Adipocyte (in vitro differentiated cells): ENCODE measurements around the gene MSANTD1.
A peak's percentile ranks its signal among the peaks of the same experiment; 100 is the strongest.

ENCODE experiments used
- DNase-seq: peaks from one replicate; pipeline ENCODE4 v3.0.0-alpha.2; 2015; ENCODE audit warnings: low read depth
- H3K27me3 ChIP-seq: replicated peaks from 2 replicates; pipeline ENCODE4 v1.7.0; 2013; ENCODE audit warnings: mild to moderate bottlenecking, low read length, moderate library complexity; ENCODE audit not compliant: control insufficient read depth, insufficient read depth
- H3K36me3 ChIP-seq: 2 replicates; pipeline ENCODE4 v1.7.0; 2013; ENCODE audit warnings: low read length, mild to moderate bottlenecking, moderate library complexity; ENCODE audit not compliant: control insufficient read depth, insufficient read depth, severe bottlenecking
- H3K4me1 ChIP-seq: 2 replicates; pipeline ENCODE4 v1.7.0; 2013; ENCODE audit warnings: mild to moderate bottlenecking, low read length, moderate library complexity; ENCODE audit not compliant: control insufficient read depth, insufficient read depth
- H3K4me3 ChIP-seq: 2 replicates; pipeline ENCODE4 v1.7.0; 2013; ENCODE audit warnings: mild to moderate bottlenecking, low read length, moderate library complexity
- H3K9ac ChIP-seq: 2 replicates; pipeline ENCODE4 v1.7.0; 2013; ENCODE audit warnings: mild to moderate bottlenecking, low read length, moderate library complexity
- H3K9me3 ChIP-seq: 2 replicates; pipeline ENCODE4 v1.7.0; 2013; ENCODE audit warnings: mild to moderate bottlenecking, low read length, moderate library complexity; ENCODE audit not compliant: control insufficient read depth

Gene MSANTD1

DNA sequence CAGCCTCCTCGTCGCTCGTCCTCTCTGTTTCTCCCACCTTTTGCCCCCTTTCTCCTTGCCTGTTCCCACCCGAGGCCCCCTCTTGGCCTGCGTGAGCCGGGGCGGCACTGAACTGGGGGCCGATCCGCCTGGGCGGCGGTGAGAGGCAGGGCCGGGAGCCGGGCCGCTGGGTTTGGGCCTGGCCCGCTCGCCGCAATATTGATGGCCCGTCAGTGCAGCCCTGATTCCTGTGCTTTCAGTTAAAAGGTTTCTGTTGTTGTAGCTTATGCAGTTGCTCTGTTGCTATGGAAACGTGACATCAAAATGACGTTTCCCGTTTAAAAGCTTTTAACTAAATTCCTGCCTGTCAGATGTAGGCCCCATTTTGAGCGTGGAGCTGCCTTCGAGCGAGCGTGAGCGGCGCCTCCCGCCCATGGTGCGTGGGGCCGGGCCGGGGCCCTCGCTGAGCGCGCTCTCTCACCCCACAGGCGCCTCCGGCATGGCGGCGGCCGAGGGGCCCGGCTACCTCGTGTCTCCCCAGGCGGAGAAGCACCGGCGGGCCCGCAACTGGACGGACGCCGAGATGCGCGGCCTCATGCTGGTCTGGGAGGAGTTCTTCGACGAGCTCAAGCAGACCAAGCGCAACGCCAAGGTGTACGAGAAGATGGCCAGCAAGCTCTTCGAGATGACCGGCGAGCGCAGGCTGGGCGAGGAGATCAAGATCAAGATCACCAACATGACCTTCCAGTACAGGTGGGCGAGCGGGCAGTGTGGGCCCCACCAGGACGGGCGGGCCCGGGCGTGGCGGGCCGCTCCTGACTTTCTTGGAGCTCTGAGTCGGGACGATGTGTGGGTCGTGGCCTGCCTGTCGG lies at the start of gene MSANTD1:
Gene MSANTD1, plus strand, starts transcription at position 349 of the 851 bp plus-strand sequence. Its CDS starts 64 bp downstream, at position 413.
- Histone ChIP-seq H3K9ac (no peak within 1 kb of the TSS), H3K27me3 (no peaks in the 10 kb centered on the region), H3K4me3 (no peak within 1 kb of the TSS), H3K9me3 (no peaks in the 10 kb centered on the region), H3K4me1 (no peaks in the 10 kb centered on the region), H3K36me3 (no peaks in the 10 kb centered on the region)
- no peak for DNase-seq

DNA sequence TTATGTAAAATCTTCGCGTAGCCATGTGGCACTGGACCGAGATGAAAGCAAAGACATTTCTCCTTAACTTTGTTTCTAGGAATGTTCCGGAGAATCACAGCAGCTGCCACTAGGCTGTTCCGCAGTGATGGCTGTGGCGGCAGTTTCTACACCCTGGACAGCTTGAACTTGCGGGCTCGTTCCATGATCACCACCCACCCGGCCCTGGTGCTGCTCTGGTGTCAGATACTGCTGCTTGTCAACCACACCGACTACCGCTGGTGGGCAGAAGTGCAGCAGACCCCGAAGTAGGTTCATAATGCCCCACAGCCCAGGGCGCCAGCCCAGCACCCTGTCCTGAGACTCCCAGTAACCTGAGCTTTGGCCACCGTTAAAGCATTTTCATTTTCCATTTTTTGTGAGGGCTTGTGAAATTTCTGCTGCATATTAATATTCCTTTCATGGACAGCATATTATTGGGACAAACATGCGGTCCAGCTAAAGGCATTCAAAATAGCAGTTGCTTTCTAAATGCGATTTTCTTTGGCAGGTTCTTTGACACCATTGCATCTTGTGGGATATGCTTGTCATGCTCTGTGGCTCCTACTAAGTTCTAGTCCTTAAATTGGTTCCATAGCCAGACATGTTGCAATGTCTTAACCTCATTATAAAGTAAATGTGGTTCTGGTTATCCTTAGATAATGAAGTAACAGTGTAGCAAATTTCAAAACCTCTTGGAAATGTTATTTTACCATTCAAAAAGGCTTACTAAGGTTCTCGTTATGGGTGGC lies 49.1 kb upstream of the MSANTD1 start:
- peak; percentile 93 for DNase-seq
- H3K9me3 ChIP-seq: no peaks in the 10 kb centered on the region
- H3K27me3 ChIP-seq: no peaks in the 10 kb centered on the region
- peaks cover 50% of the 10 kb centered on the region for H3K4me1 ChIP-seq
- H3K4me3 ChIP-seq: no peak overlapping the region
- peaks cover 35% of the 10 kb centered on the region for H3K36me3 ChIP-seq
- H3K9ac ChIP-seq: peak overlapping the region; percentile 27

- Histone ChIP-seq H3K9me3 (no peaks in the 10 kb centered on the region), H3K4me1 (peaks cover 50% of the 10 kb centered on the region), H3K36me3 (peaks cover 27% of the 10 kb centered on the region), H3K9ac (peak overlapping the region; percentile 40), H3K4me3 (no peak overlapping the region), H3K27me3 (no peaks in the 10 kb centered on the region)
- DNase-seq: no peak
These were observed 48.4 kb upstream of the MSANTD1 start for GRCh38 chr4:3200423-3201090.

DNA sequence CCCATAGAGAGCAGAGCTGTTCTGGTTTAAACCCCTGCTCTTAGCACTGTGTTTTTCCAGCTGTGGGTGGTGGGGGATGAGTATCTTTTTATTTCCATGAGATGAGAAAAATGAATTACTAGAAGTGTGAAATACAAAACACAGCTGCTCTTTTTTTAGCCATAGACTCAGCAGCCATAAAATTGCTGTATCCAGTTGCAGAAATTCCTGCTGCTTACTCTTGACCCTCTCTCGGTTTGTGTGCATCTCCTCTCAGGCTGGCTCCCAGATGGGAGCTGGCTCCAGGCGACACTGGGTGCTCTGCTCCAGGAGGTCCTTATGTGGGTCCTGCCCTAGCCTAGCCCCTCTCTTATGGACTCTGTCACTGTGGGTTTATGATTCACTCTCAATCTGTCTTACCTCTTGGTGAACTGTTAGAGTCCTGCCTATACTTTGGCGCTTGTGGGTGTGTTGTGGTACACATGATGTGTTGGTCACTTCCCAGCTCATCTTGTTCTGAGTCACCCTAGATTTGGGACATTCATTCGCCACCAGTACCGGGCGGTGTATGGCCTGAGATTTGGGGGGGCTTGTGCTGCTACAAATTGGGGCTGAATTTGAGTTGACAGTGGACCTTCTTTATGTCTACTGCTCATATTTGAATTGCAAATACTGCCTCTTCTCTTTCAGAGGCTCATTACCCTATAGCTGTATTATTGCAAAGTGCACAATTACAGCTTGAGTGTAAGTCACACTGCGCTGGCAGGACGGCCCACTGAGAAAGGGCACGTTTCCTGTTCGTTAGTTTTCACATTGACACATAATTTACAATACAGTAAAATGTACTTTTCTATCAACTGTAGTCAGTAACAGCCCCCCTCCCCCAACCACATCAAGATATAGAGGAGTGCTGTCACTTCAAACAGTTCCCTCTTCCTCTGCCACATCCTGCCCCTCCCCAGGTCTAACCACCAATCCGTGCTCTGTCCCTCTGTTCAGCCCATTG lies 46.9 kb upstream of the MSANTD1 start:
- H3K36me3 ChIP-seq: peaks cover 19% of the 10 kb centered on the region
- DNase-seq: no peak
- H3K9ac ChIP-seq: no peak overlapping the region

DNA sequence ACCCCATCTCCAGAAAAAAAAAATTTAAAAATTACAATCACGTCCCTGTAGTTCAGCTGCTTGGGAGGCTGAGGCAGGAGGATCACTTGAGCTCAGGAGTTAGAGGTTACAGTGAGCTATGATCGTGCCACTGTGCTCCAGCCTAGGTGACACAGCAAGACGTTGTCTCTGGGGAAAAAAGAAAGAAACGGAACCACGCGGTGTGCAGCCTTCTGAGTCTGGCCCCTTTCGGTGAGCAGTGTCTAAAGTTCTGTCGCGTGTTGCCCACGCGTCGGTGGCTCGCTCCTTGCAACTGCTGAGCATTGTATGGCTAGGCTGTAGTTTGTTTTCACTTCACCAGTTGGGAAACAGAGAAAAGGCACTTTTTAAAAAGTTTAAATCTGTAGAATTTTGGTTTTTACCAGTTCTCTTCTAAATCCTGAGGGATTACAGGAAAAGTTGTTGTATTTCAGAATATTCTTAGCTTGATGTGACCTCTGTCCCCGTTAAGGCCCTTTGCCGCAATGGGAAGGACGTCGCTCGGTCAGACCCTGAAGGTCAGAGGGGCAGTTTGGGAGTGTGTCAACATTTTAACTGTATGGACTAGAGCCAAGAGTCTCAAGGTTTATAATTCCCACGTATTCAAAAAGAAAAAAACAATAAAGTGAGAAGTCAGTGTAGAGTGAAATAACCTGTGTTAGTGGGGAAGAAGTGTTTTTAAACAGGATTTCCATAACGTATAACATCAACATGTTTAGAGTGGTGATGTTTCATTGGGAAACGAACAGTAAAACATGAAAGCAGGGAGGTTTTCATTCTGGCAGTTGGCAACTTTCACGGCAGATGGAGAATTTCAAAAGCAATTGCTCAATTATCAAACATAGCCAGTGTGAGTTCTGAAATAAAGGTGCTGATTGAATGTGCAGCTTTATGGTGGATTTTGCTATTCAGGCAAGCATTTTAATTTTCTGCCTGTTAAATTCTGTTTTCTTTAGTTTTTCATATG lies 45.8 kb upstream of the MSANTD1 start:
- H3K36me3 ChIP-seq: peaks cover 16% of the 10 kb centered on the region
- H3K9ac ChIP-seq: peak overlapping the region; percentile 51
- no peaks in the 10 kb centered on the region for H3K27me3 ChIP-seq
- no peaks in the 10 kb centered on the region for H3K9me3 ChIP-seq
- H3K4me1 ChIP-seq: peaks cover 61% of the 10 kb centered on the region
- H3K4me3 ChIP-seq: peak overlapping the region; percentile 66
- DNase-seq: peak; percentile 25

More for the DNA sequence above, 46.9 kb upstream of the MSANTD1 start:
- H3K9me3 ChIP-seq: no peaks in the 10 kb centered on the region
- no peaks in the 10 kb centered on the region for H3K27me3 ChIP-seq
- peaks cover 50% of the 10 kb centered on the region for H3K4me1 ChIP-seq
- H3K4me3 ChIP-seq: no peak overlapping the region

DNA sequence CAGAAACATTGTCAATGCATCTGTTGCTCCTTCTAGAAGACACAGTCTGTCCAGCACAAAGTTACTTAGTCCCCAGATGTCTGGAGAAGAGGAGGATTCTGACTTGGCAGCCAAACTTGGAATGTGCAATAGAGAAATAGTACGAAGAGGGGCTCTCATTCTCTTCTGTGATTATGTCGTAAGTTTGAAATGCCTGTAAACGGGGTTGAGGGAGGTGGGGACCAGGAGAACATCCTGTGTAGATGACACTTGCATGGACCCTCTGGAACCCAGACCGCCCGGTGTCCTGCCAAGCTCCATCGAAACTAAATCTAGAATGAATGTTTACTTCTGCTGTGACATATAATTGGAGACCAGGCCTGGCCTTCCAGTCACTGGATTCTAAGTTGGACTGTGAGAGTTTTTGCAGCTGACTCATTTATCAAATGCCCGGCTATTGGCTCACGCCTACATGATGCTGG lies 45.0 kb upstream of the MSANTD1 start:
- DNase-seq: peak; percentile 77
- Histone ChIP-seq H3K36me3 (peaks cover 17% of the 10 kb centered on the region), H3K27me3 (no peaks in the 10 kb centered on the region), H3K4me3 (peak overlapping the region; percentile 66), H3K9me3 (no peaks in the 10 kb centered on the region), H3K9ac (peak overlapping the region; percentile 51), H3K4me1 (peaks cover 62% of the 10 kb centered on the region)

DNA sequence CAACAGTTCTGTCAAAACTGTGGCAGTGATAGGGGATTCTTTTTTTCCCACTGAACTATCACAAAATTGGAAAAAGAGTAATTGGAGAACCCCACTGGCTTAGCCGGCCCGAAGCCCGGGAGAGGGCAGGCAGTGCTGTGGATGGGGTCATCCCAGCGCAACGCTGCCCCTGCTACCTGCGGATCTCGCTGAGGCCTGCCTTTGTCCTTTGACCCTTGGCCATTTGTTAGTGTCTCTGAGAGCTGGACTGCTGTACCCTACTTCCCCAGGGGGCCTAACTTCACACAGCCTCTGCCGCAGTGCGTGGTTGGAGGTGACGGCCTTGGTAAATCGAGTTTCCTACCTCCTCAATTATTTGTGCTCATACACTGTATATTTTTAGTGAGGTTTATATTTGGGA lies 43.0 kb upstream of the MSANTD1 start:
- Histone ChIP-seq H3K9ac (no peak overlapping the region), H3K36me3 (peaks cover 33% of the 10 kb centered on the region), H3K27me3 (no peaks in the 10 kb centered on the region), H3K4me1 (peaks cover 46% of the 10 kb centered on the region), H3K9me3 (no peaks in the 10 kb centered on the region), H3K4me3 (no peak overlapping the region)
- DNase-seq: no peak

DNA sequence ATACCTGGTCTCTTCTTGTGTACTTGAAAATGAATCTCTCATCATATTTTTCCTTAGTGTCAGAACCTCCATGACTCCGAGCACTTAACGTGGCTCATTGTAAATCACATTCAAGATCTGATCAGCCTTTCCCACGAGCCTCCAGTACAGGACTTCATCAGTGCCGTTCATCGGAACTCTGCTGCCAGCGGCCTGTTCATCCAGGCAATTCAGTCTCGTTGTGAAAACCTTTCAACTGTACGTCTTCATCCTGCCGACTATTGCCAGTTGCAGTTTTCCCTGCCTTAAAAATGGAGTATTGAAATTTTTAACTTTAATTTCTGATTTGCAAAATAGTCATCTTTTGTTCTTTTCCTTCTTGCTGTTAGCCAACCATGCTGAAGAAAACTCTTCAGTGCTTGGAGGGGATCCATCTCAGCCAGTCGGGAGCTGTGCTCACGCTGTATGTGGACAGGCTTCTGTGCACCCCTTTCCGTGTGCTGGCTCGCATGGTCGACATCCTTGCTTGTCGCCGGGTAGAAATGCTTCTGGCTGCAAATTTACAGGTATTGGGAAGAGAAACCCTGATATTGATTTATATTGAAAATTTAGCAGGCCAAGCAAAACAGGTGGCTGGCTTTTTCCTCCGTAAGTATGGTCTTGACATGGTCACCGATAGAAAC lies 42.4 kb upstream of the MSANTD1 start:
- no peaks in the 10 kb centered on the region for H3K27me3 ChIP-seq
- H3K4me3 ChIP-seq: no peak overlapping the region
- DNase-seq: no peak
- H3K9me3 ChIP-seq: no peaks in the 10 kb centered on the region
- peaks cover 43% of the 10 kb centered on the region for H3K4me1 ChIP-seq
- H3K9ac ChIP-seq: no peak overlapping the region
- H3K36me3 ChIP-seq: peaks cover 33% of the 10 kb centered on the region

DNA sequence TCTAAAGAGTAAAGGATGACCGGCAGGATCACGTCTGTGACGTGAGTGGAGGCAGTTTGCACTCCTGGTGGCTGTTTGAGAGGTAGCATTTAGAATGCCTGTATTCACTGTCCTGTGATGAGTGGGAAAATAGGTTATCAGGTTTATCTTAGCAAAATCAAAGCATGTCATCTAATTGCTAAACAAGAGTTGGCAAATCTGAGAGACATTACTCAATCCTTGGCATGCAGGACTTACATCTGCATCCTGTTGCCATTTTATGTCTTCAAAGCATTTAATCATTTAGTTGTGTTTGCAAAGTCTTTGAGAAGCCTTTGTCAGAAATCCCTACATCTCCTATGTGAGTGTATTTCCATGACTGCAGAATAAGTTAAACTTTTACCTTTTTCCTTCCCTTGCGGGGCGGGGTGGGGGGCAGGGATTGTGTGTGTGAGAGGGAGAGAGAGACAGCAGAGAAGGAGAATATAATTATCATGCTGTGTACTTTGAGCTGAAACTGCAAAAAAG lies 41.4 kb upstream of the MSANTD1 start:
- peaks cover 35% of the 10 kb centered on the region for H3K4me1 ChIP-seq
- peak; percentile 79 for DNase-seq
- peaks cover 42% of the 10 kb centered on the region for H3K36me3 ChIP-seq

More for the DNA sequence above, 41.4 kb upstream of the MSANTD1 start:
- no peaks in the 10 kb centered on the region for H3K9me3 ChIP-seq
- H3K9ac ChIP-seq: no peak overlapping the region
- no peaks in the 10 kb centered on the region for H3K27me3 ChIP-seq
- H3K4me3 ChIP-seq: no peak overlapping the region
